Liver (tissue), 9 donors: ENCODE results near the gene ARFGAP1. TPM values are rescaled to one million over a fixed set of nuclear protein-coding genes. Genes with fewer than 3 reads are reported as not detected.
"Not testable (repeated sequence)": the region's sequence is repeated elsewhere in the genome, so short reads cannot be mapped to it uniquely, and the experiment has no call there.

Experiments
- DNase-seq: peaks from one replicate; pipeline ENCODE4 v3.0.0-alpha.2; 2017; ENCODE audit warnings: low spot score
- H3K27ac ChIP-seq, 2 donors: one replicate each; pipeline ENCODE4 v1.7.0; 2013; ENCODE audit warnings: inconsistent platforms in 2 of 2, low read length in 2 of 2, control low read depth in 1 of 2, low read depth in 1 of 2, mild to moderate bottlenecking in 1 of 2
- H3K27me3 ChIP-seq, 4 donors: one replicate each; pipeline versions ENCODE4 v1.6.1 to v1.7.0; 2013; ENCODE audit warnings: low read length in 3 of 4, inconsistent platforms in 1 of 4, mild to moderate bottlenecking in 1 of 4, moderate library complexity in 1 of 4; ENCODE audit not compliant: control insufficient read depth in 4 of 4, insufficient read depth in 4 of 4
- H3K36me3 ChIP-seq, 4 donors: one replicate each; pipeline versions ENCODE4 v1.6.1 to v1.7.0; 2013; ENCODE audit warnings: low read length in 3 of 4, mild to moderate bottlenecking in 3 of 4, low read depth in 1 of 4, moderate library complexity in 1 of 4; ENCODE audit not compliant: control insufficient read depth in 4 of 4, insufficient read depth in 3 of 4
- H3K4me1 ChIP-seq, 4 donors: one replicate each; pipeline versions ENCODE4 v1.6.1 to v1.7.0; 2013; ENCODE audit warnings: low read length in 3 of 4, mild to moderate bottlenecking in 3 of 4, moderate library complexity in 1 of 4; ENCODE audit not compliant: control insufficient read depth in 4 of 4, insufficient read depth in 4 of 4
- H3K4me3 ChIP-seq, 3 donors: one replicate each; pipeline versions ENCODE4 v1.6.1 to v1.7.0; 2013; ENCODE audit warnings: low read length in 3 of 3, control low read depth in 1 of 3, low read depth in 1 of 3, mild to moderate bottlenecking in 1 of 3
- H3K9ac ChIP-seq, 2 donors: one replicate each; pipeline ENCODE4 v1.7.0; 2013; ENCODE audit warnings: low read length in 2 of 2, mild to moderate bottlenecking in 2 of 2, moderate library complexity in 2 of 2, control low read depth in 1 of 2, low read depth in 1 of 2
- H3K9me3 ChIP-seq, 4 donors: one replicate each; pipeline versions ENCODE4 v1.6.1 to v1.7.0; 2013; ENCODE audit warnings: low read length in 3 of 4; ENCODE audit not compliant: control insufficient read depth in 4 of 4
- CTCF ChIP-seq: fragments of 150-350 bp; IDR thresholded peaks from 2 replicates; pipeline ENCODE4 v1.5.1; 2017; ENCODE audit warnings: improper control_type of control experiment, low read depth, low read length; ENCODE audit not compliant: missing input control
- EGR1 ChIP-seq, 2 donors: IDR thresholded peaks; 2 replicates each; pipeline ENCODE4 v1.6.1; 2016 to 2018; ENCODE audit warnings: antibody characterized with exemption in 2 of 2, low read depth in 2 of 2
- FOXA1 ChIP-seq: IDR thresholded peaks from 2 replicates; pipeline ENCODE4 v1.6.1; 2016; ENCODE audit warnings: antibody characterized with exemption
- FOXA2 ChIP-seq: IDR thresholded peaks from 2 replicates; pipeline ENCODE4 v1.6.1; 2016; ENCODE audit warnings: antibody characterized with exemption
- NR2F2 ChIP-seq: IDR thresholded peaks from 2 replicates; pipeline ENCODE4 v1.6.1; 2016; ENCODE audit warnings: antibody characterized with exemption
- REST ChIP-seq: IDR thresholded peaks from 2 replicates; pipeline ENCODE4 v1.6.1; 2016; ENCODE audit warnings: antibody characterized with exemption, mild to moderate bottlenecking
- RXRA ChIP-seq, 2 donors: IDR thresholded peaks; 2 replicates each; pipeline ENCODE4 v1.6.1; 2017 to 2018; ENCODE audit warnings: antibody characterized with exemption in 2 of 2, mild to moderate bottlenecking in 1 of 2
- SP1 ChIP-seq: IDR thresholded peaks from 2 replicates; pipeline ENCODE4 v1.6.1; 2018; ENCODE audit warnings: antibody characterized with exemption, mild to moderate bottlenecking
- WGBS: extraction: QIAGEN DNeasy Blood & Tissue Kit; methylation state at CpG from one replicate; pipeline ENCODE4 v1.1.7; 2013; 5-methylcytosine and 5-hydroxymethylcytosine counted together
- polyA plus RNA-seq, 2 donors: library from polyadenylated mRNA; stranded (reverse) in 1 of 2; unstranded in 1 of 2; fragments of 200-250 nt in 1 of 2; fragments of >200 nt in 1 of 2; fragmentation: Nextera tagmentation in 1 of 2; extraction: Ambion mirVana in 1 of 2; gene quantifications; one replicate each; pipeline versions ENCODE4 v1.2.1 to v1.2.3, GENCODE V29; 2013 to 2015
- total RNA-seq, 2 donors: library from RNA; depleted of rRNA; stranded (reverse); fragments of >200 nt; gene quantifications; one replicate each; pipeline ENCODE4 v1.2.3, GENCODE V29; 2014
- donor health status: healthy.
- donor health status: healthy.
- donor health status: healthy.
- donor health status: healthy.
- donor health status: healthy.

ARFGAP1 gene
- total and polyA plus RNA-seq, 4 donors, result 11.2 to 29.7 (median 21.8) TPM

GRCh38 chr20:63248835-63249591 is 23.6 kb upstream of the ARFGAP1 start:
- 69% methylated on average over 25 of the region's 25 CpGs for WGBS
- no peak overlapping the region for H3K27ac ChIP-seq
- H3K4me3 ChIP-seq, result no peak overlapping the region
- peaks cover 0 to 10% (median 2%) of the 10 kb centered on the region in 4 donors for H3K4me1 ChIP-seq
- no peak overlapping the region for H3K9ac ChIP-seq
- H3K27me3 ChIP-seq, result peaks cover 0 to 7% (median 4%) of the 10 kb centered on the region in 4 donors
- DNase-seq, result no peak
- no peak for TF ChIP-seq FOXA2
- no peak for TF ChIP-seq EGR1 (IDR thresholded peaks at IDR 0.05; ENCODE audit: low read depth in 2 of 2)
- no peak for TF ChIP-seq SP1
- TF ChIP-seq FOXA1, result no peak
- TF ChIP-seq NR2F2, result no peak
- TF ChIP-seq REST, result no peak
- TF ChIP-seq CTCF, result no peak
- TF ChIP-seq RXRA (IDR thresholded peaks at IDR 0.05), result no peak
- no peaks in the 10 kb centered on the region for H3K9me3 ChIP-seq
- H3K36me3 ChIP-seq, result no peaks in the 10 kb centered on the region

GRCh38 chr20:63249891-63250290 is 22.7 kb upstream of the ARFGAP1 start:
- Histone ChIP-seq H3K9me3 (no peaks in the 10 kb centered on the region), H3K36me3 (no peaks in the 10 kb centered on the region), H3K4me1 (peaks cover 0 to 12% (median 2%) of the 10 kb centered on the region in 4 donors), H3K9ac (no peak overlapping the region), H3K27me3 (peaks cover 0 to 13% (median 4%) of the 10 kb centered on the region in 4 donors), H3K27ac (no peak overlapping the region), H3K4me3 (no peak overlapping the region)
- DNase-seq, result no peak
- WGBS, result 90% methylated on average over 15 of the region's 15 CpGs
- no peak for TF ChIP-seq REST

- H3K27ac ChIP-seq, H3K9me3 ChIP-seq, H3K9ac ChIP-seq, H3K4me3 ChIP-seq, H3K36me3 ChIP-seq, DNase-seq: not testable (repeated sequence)
- 30% methylated on average over 12 of the region's 14 CpGs for WGBS
- Histone ChIP-seq H3K4me1 (peaks cover 0 to 12% (median 2%) of the 10 kb centered on the region in 4 donors), H3K27me3 (peaks cover 3 to 17% (median 8%) of the 10 kb centered on the region in 4 donors)
Observed at GRCh38 chr20:63251350-63251749, 21.3 kb upstream of the ARFGAP1 start.
